IPS-18a (cell line): ENCODE results near the gene PRMT2.
A peak's percentile ranks its signal among the peaks of the same experiment; 100 is the strongest.
"Not testable (repeated sequence)": the region's sequence is repeated elsewhere in the genome, so short reads cannot be mapped to it uniquely, and the experiment has no call there.

Experiments
- H3K27ac ChIP-seq: one replicate; pipeline ENCODE4 v1.5.1; 2013; ENCODE audit warnings: low read length
- H3K27me3 ChIP-seq: one replicate; pipeline ENCODE4 v1.6.1; 2013; ENCODE audit warnings: mild to moderate bottlenecking, low read length; ENCODE audit not compliant: control insufficient read depth, insufficient read depth
- H3K36me3 ChIP-seq: one replicate; pipeline ENCODE4 v1.6.1; 2013; ENCODE audit warnings: low read depth, low read length; ENCODE audit not compliant: control insufficient read depth
- H3K4me1 ChIP-seq: one replicate; pipeline ENCODE4 v1.6.1; 2013; ENCODE audit warnings: low read depth, low read length; ENCODE audit not compliant: control insufficient read depth
- H3K4me3 ChIP-seq: one replicate; pipeline ENCODE4 v1.5.1; 2013; ENCODE audit warnings: low read length
- H3K9ac ChIP-seq: one replicate; pipeline ENCODE4 v1.6.1; 2013; ENCODE audit warnings: mild to moderate bottlenecking, low read length, moderate library complexity
- H3K9me3 ChIP-seq: one replicate; pipeline ENCODE4 v1.6.1; 2013; ENCODE audit warnings: low read depth, low read length; ENCODE audit not compliant: control insufficient read depth

The PRMT2 gene

DNA sequence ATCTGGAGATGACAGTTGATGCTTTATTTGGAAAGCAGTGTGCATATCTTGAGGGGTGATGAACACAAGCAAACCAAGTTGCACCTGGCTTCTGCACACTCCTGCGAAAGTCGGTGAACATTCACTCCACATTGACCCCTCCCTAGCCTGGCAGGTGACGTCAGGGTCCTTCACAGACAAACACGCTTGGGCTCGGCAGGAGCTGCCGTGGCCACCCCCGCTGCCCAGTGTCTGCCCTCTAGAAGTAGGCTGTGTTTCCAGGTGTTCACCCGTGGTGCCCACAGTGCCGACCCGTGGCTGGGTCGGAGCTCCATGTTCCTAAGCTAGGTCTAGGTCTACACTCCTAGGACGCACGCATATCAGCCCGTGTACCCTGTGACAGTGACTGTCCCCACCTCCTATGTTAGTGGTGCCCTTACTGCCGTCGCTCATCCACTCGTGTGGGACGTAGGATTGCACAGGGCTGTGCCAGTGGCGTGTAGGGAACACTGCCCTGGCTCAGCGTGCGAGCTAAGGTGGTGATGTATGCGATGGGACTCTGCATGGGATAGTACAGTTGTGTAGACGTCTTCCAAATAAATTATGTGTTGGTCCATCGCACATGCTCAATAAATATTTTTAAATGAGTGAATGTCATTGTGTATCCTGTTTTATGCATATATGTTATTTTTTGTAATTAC lies 29.0 kb downstream of the PRMT2 start:
- no peaks in the 10 kb centered on the region for H3K9me3 ChIP-seq
- no peak overlapping the region for H3K27ac ChIP-seq
- H3K36me3 ChIP-seq = no peaks in the 10 kb centered on the region
- no peak overlapping the region for H3K9ac ChIP-seq
- peaks cover 24% of the 10 kb centered on the region for H3K27me3 ChIP-seq
- H3K4me1 ChIP-seq = peaks cover 4% of the 10 kb centered on the region
- no peak overlapping the region for H3K4me3 ChIP-seq

- Histone ChIP-seq H3K4me1 (peaks cover 4% of the 10 kb centered on the region), H3K9me3 (no peaks in the 10 kb centered on the region), H3K27me3 (peaks cover 27% of the 10 kb centered on the region), H3K4me3 (no peak overlapping the region), H3K27ac (no peak overlapping the region), H3K9ac (no peak overlapping the region), H3K36me3 (no peaks in the 10 kb centered on the region)
Observed at GRCh38 chr21:46665566-46665965, 30.1 kb downstream of the PRMT2 start.

- Histone ChIP-seq H3K4me1 (peaks cover 4% of the 10 kb centered on the region), H3K36me3 (no peaks in the 10 kb centered on the region), H3K9ac (peak overlapping the region; percentile 38), H3K27me3 (peaks cover 27% of the 10 kb centered on the region), H3K4me3 (peak overlapping the region; percentile 73), H3K27ac (no peak overlapping the region), H3K9me3 (no peaks in the 10 kb centered on the region)
Observed at GRCh38 chr21:46666941-46667740, 31.7 kb downstream of the PRMT2 start.

DNA sequence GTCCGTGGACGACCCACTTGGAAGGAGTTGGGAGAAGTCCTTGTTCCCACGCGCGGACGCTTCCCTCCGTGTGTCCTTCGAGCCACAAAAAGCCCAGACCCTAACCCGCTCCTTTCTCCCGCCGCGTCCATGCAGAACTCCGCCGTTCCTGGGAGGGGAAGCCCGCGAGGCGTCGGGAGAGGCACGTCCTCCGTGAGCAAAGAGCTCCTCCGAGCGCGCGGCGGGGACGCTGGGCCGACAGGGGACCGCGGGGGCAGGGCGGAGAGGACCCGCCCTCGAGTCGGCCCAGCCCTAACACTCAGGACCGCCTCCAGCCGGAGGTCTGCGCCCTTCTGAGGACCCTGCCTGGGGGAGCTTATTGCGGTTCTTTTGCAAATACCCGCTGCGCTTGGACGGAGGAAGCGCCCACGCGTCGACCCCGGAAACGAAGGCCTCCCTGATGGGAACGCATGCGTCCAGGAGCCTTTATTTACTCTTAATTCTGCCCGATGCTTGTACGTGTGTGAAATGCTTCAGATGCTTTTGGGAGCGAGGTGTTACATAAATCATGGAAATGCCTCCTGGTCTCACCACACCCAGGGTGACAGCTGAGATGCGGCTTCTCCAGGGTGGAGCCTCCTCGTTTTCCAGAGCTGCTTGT lies 32.4 kb downstream of the PRMT2 start:
- no peaks in the 10 kb centered on the region for H3K36me3 ChIP-seq
- peak overlapping the region; percentile 73 for H3K4me3 ChIP-seq
- H3K27me3 ChIP-seq = peaks cover 27% of the 10 kb centered on the region
- H3K27ac ChIP-seq = no peak overlapping the region
- H3K9ac ChIP-seq = peak overlapping the region; percentile 38
- no peaks in the 10 kb centered on the region for H3K9me3 ChIP-seq
- H3K4me1 ChIP-seq = peaks cover 4% of the 10 kb centered on the region

DNA sequence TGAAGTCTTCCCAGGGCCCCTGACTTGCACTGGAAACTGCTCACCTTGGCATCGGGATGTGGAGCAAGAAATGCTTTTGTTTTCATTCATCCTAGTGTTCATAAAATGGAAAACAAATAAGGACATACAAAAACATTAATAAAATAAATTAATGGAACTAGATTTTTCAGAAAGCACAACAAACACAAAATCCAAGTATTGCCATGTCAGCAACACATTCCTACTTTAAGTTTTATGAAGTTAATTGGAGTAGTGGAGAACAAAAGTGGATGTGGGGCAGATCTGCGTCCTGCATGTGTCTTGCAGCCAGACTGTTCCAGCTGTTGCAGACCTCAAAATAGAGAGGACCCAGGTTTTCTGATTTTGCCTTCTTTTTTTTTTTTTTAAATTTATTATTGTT lies 32.9 kb downstream of the PRMT2 start:
- H3K9ac ChIP-seq = no peak overlapping the region
- peak overlapping the region; percentile 73 for H3K4me3 ChIP-seq

GRCh38 chr21:46668904-46669303 lies 33.4 kb downstream of the PRMT2 start:
- not testable (repeated sequence) for H3K36me3 ChIP-seq, H3K4me1 ChIP-seq, H3K27ac ChIP-seq, H3K9me3 ChIP-seq, H3K9ac ChIP-seq, H3K4me3 ChIP-seq
- peaks cover 27% of the 10 kb centered on the region for H3K27me3 ChIP-seq

More for the DNA sequence above, 32.9 kb downstream of the PRMT2 start:
- Histone ChIP-seq H3K27ac (no peak overlapping the region), H3K9me3 (no peaks in the 10 kb centered on the region), H3K36me3 (no peaks in the 10 kb centered on the region), H3K27me3 (peaks cover 27% of the 10 kb centered on the region), H3K4me1 (peaks cover 4% of the 10 kb centered on the region)

GRCh38 chr21:46674430-46675007 lies 39.0 kb downstream of the PRMT2 start:
- no peaks in the 10 kb centered on the region for H3K36me3 ChIP-seq
- H3K9me3 ChIP-seq = no peaks in the 10 kb centered on the region
- H3K9ac ChIP-seq = no peak overlapping the region
- H3K4me1 ChIP-seq = no peaks in the 10 kb centered on the region
- no peak overlapping the region for H3K27ac ChIP-seq
- no peak overlapping the region for H3K4me3 ChIP-seq
- peaks cover 2% of the 10 kb centered on the region for H3K27me3 ChIP-seq

DNA sequence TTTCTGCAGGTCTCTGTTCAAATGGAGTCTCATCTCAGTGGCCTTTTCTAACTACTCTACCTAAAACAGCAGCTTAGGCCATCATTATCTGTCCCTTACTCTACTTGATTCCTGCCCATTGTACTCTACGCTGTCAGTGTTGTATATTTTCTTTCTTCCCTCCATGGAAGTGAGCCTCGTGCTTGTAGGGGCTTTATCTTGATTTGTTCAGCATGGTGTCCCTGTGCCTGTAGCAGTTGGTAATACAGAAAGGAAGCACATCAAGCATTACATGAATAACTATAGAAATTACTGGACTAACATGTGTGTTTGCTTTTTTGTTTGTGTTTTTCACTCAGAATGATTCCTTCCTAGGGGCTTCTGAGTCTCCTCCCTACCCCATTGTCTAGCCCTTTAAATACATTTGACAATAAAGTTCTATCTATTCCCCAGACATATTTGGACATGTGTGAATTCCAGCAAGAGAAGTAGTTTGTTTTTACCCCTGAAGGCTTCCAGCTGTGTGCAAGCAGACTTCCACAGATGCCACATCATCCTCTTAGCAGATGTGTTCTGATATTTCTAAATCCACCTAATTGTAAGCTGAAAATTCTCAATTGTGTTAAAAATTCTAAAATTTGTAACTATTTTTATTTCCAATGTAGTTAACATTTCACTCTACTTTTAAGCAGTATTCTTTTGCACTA lies 40.3 kb downstream of the PRMT2 start:
- Histone ChIP-seq H3K36me3 (no peaks in the 10 kb centered on the region), H3K9ac (no peak overlapping the region), H3K4me1 (no peaks in the 10 kb centered on the region), H3K27ac (no peak overlapping the region), H3K27me3 (no peaks in the 10 kb centered on the region), H3K4me3 (no peak overlapping the region), H3K9me3 (no peaks in the 10 kb centered on the region)

DNA sequence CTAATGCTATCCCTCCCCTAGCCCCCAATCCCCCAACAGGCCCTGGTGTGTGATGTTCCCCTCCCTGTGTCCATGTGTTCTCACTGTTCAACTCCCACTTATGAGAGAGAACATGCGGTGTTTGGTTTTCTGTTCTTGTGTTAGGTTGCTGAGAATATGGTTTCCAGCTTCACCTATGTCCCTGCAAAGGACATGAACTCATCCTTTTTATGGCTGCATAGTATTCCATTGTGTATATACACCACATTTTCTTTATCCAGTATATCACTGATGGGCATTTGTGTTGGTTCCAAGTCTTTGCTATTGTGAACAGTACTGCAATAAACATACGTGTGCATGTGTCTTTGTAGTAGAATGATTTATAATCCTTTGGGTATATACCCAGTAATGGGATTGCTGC lies 41.1 kb downstream of the PRMT2 start:
- H3K9me3 ChIP-seq, H3K4me3 ChIP-seq, H3K9ac ChIP-seq, H3K27me3 ChIP-seq, H3K27ac ChIP-seq, H3K36me3 ChIP-seq, H3K4me1 ChIP-seq: not testable (repeated sequence)

GRCh38 chr21:46681593-46681992 lies 46.1 kb downstream of the PRMT2 start:
- H3K36me3 ChIP-seq, H3K4me1 ChIP-seq, H3K27ac ChIP-seq, H3K27me3 ChIP-seq, H3K9ac ChIP-seq, H3K4me3 ChIP-seq, H3K9me3 ChIP-seq: not testable (repeated sequence)

GRCh38 chr21:46698652-46699051 lies 63.2 kb downstream of the PRMT2 start:
- H3K4me3 ChIP-seq, H3K27ac ChIP-seq, H3K36me3 ChIP-seq, H3K27me3 ChIP-seq, H3K9ac ChIP-seq, H3K4me1 ChIP-seq, H3K9me3 ChIP-seq: not testable (repeated sequence)
